Mesendoderm (in vitro differentiated cells): ENCODE measurements around the gene CR1.
A peak's percentile ranks its signal among the peaks of the same experiment; 100 is the strongest.
"Not testable (repeated sequence)": the region's sequence is repeated elsewhere in the genome, so short reads cannot be mapped to it uniquely, and the experiment has no call there.

ENCODE experiments used
- DNase-seq: peaks from one replicate; pipeline ENCODE4 v3.0.0; 2013
- H2AK5ac ChIP-seq: 2 replicates; pipeline ENCODE4 v1.6.1; 2013; ENCODE audit warnings: low read length, inconsistent platforms
- H2BK120ac ChIP-seq: 2 replicates; pipeline ENCODE4 v1.6.1; 2013; ENCODE audit warnings: low read depth, mild to moderate bottlenecking, low read length, moderate library complexity, mixed read lengths
- H2BK15ac ChIP-seq: replicated peaks from 2 replicates; pipeline ENCODE4 v1.6.1; 2013; ENCODE audit warnings: low read depth, mild to moderate bottlenecking, moderate library complexity
- H2BK5ac ChIP-seq: 2 replicates; pipeline ENCODE4 v1.6.1; 2013; ENCODE audit warnings: low read length, inconsistent platforms
- H3K18ac ChIP-seq: 2 replicates; pipeline ENCODE4 v1.6.1; 2013; ENCODE audit warnings: mild to moderate bottlenecking, low read length, mixed read lengths
- H3K23ac ChIP-seq: one replicate; pipeline ENCODE4 v1.6.1; 2013; ENCODE audit warnings: low read length
- H3K27ac ChIP-seq: 2 replicates; pipeline ENCODE4 v1.5.1; 2013; ENCODE audit warnings: low read depth, mild to moderate bottlenecking, inconsistent platforms, low read length, moderate library complexity
- H3K27me3 ChIP-seq: 2 replicates; pipeline ENCODE4 v1.6.1; 2013; ENCODE audit warnings: low read length, control low read depth, mild to moderate bottlenecking, inconsistent platforms; ENCODE audit not compliant: insufficient read depth, poor library complexity
- H3K36me3 ChIP-seq: 2 replicates; pipeline ENCODE4 v1.6.1; 2013; ENCODE audit warnings: low read length, inconsistent platforms; ENCODE audit not compliant: control insufficient read depth, insufficient read depth
- H3K4ac ChIP-seq: one replicate; pipeline ENCODE4 v1.6.1; 2013; ENCODE audit warnings: low read depth, mild to moderate bottlenecking, low read length, moderate library complexity
- H3K4me1 ChIP-seq: 2 replicates; pipeline ENCODE4 v1.6.1; 2013; ENCODE audit warnings: low read depth, low read length, inconsistent platforms; ENCODE audit not compliant: control insufficient read depth
- H3K4me2 ChIP-seq: 2 replicates; pipeline ENCODE4 v1.6.1; 2013; ENCODE audit warnings: low read length
- H3K4me3 ChIP-seq: 2 replicates; pipeline ENCODE4 v1.5.1; 2013; ENCODE audit warnings: mild to moderate bottlenecking, low read length
- H3K56ac ChIP-seq: one replicate; pipeline ENCODE4 v1.6.1; 2013; ENCODE audit warnings: low read length
- H3K79me1 ChIP-seq: 2 replicates; pipeline ENCODE4 v1.6.1; 2013; ENCODE audit warnings: low read length, inconsistent platforms
- H3K79me2 ChIP-seq: 2 replicates; pipeline ENCODE4 v1.6.1; 2013; ENCODE audit warnings: mild to moderate bottlenecking, low read length; ENCODE audit not compliant: control insufficient read depth, insufficient read depth
- H3K9ac ChIP-seq: 2 replicates; pipeline ENCODE4 v1.6.1; 2013; ENCODE audit warnings: low read length, inconsistent platforms
- H4K5ac ChIP-seq: one replicate; pipeline ENCODE4 v1.6.1; 2013; ENCODE audit warnings: low read length
- H4K8ac ChIP-seq: one replicate; pipeline ENCODE4 v1.6.1; 2013; ENCODE audit warnings: low read depth, mild to moderate bottlenecking, control low read depth, low read length, moderate library complexity
- WGBS: extraction: QIAGEN DNeasy Blood & Tissue Kit; methylation state at CpG from one replicate; pipeline ENCODE4 v1.1.7; 2013; ENCODE audit warnings: low lambda C conversion rate, missing lambda C conversion rate; ENCODE audit not compliant: insufficient coverage; ENCODE audit errors: extremely low coverage; 5-methylcytosine and 5-hydroxymethylcytosine counted together

Gene CR1

GRCh38 chr1:207620543-207620893 lies 124.6 kb downstream of the CR1 start:
- no peak overlapping the region for H3K23ac ChIP-seq
- H2AK5ac ChIP-seq = no peak overlapping the region
- H3K4me2 ChIP-seq = no peak overlapping the region
- no peak overlapping the region for H4K8ac ChIP-seq
- WGBS = no CpG with 5 or more reads among the region's 2 CpGs
- H3K4me1 ChIP-seq = no peaks in the 10 kb centered on the region
- no peak overlapping the region for H3K27ac ChIP-seq
- no peak overlapping the region for H3K9ac ChIP-seq
- no peak overlapping the region for H3K56ac ChIP-seq
- no peak overlapping the region for H4K5ac ChIP-seq
- no peaks in the 10 kb centered on the region for H3K36me3 ChIP-seq
- H3K4me3 ChIP-seq = no peak overlapping the region
- no peak overlapping the region for H3K4ac ChIP-seq
- no peak overlapping the region for H3K18ac ChIP-seq
- no peak for DNase-seq
- no peaks in the 10 kb centered on the region for H3K79me2 ChIP-seq
- no peaks in the 10 kb centered on the region for H3K27me3 ChIP-seq
- no peak overlapping the region for H2BK5ac ChIP-seq
- H2BK15ac ChIP-seq = no peak overlapping the region
- no peak overlapping the region for H2BK120ac ChIP-seq
- H3K79me1 ChIP-seq = no peaks in the 10 kb centered on the region

- H4K5ac ChIP-seq, H2BK5ac ChIP-seq, H3K27ac ChIP-seq, H3K4ac ChIP-seq, H3K79me1 ChIP-seq, H2AK5ac ChIP-seq, H2BK120ac ChIP-seq, H3K23ac ChIP-seq, H3K9ac ChIP-seq, H3K27me3 ChIP-seq, H3K79me2 ChIP-seq, H3K4me3 ChIP-seq, H3K18ac ChIP-seq, H3K56ac ChIP-seq, DNase-seq, H4K8ac ChIP-seq, H3K4me2 ChIP-seq, H3K36me3 ChIP-seq, H2BK15ac ChIP-seq, H3K4me1 ChIP-seq: not testable (repeated sequence)
- WGBS = no CpG with 5 or more reads among the region's 1 CpG
These were observed 129.6 kb downstream of the CR1 start for GRCh38 chr1:207625504-207626071.

- no peaks in the 10 kb centered on the region for H3K79me1 ChIP-seq
- H2AK5ac ChIP-seq = no peak overlapping the region
- no peak overlapping the region for H3K27ac ChIP-seq
- no peaks in the 10 kb centered on the region for H3K79me2 ChIP-seq
- H4K5ac ChIP-seq = no peak overlapping the region
- H3K4ac ChIP-seq = no peak overlapping the region
- no CpG with 5 or more reads among the region's 1 CpG for WGBS
- no peak overlapping the region for H2BK120ac ChIP-seq
- no peak overlapping the region for H3K9ac ChIP-seq
- H3K27me3 ChIP-seq = no peaks in the 10 kb centered on the region
- no peak overlapping the region for H2BK5ac ChIP-seq
- H3K36me3 ChIP-seq = no peaks in the 10 kb centered on the region
- no peaks in the 10 kb centered on the region for H3K4me1 ChIP-seq
- no peak overlapping the region for H3K4me3 ChIP-seq
- no peak overlapping the region for H2BK15ac ChIP-seq
- H3K23ac ChIP-seq = no peak overlapping the region
- H3K56ac ChIP-seq = no peak overlapping the region
- no peak for DNase-seq
- H4K8ac ChIP-seq = no peak overlapping the region
- H3K18ac ChIP-seq = no peak overlapping the region
- H3K4me2 ChIP-seq = no peak overlapping the region
These were observed 131.0 kb downstream of the CR1 start for GRCh38 chr1:207626972-207627337.

- H3K23ac ChIP-seq = no peak overlapping the region
- H3K4me3 ChIP-seq = no peak overlapping the region
- no CpG with 5 or more reads among the region's 2 CpGs for WGBS
These were observed 131.5 kb downstream of the CR1 start for GRCh38 chr1:207627496-207627895.

GRCh38 chr1:207628776-207629175 lies 132.8 kb downstream of the CR1 start:
- H4K5ac ChIP-seq = no peak overlapping the region
- no peak overlapping the region for H3K9ac ChIP-seq
- no peak overlapping the region for H3K18ac ChIP-seq
- H3K23ac ChIP-seq = no peak overlapping the region
- no peak for DNase-seq
- no peak overlapping the region for H2BK15ac ChIP-seq
- no peak overlapping the region for H2BK120ac ChIP-seq
- H3K79me2 ChIP-seq = no peaks in the 10 kb centered on the region
- no peak overlapping the region for H4K8ac ChIP-seq
- no peak overlapping the region for H2BK5ac ChIP-seq
- H3K4me3 ChIP-seq = no peak overlapping the region
- no CpG with 5 or more reads among the region's 5 CpGs for WGBS
- H3K4me1 ChIP-seq = no peaks in the 10 kb centered on the region
- no peaks in the 10 kb centered on the region for H3K27me3 ChIP-seq
- no peaks in the 10 kb centered on the region for H3K36me3 ChIP-seq
- no peak overlapping the region for H3K27ac ChIP-seq
- H3K56ac ChIP-seq = no peak overlapping the region
- H3K4me2 ChIP-seq = no peak overlapping the region
- H2AK5ac ChIP-seq = no peak overlapping the region
- H3K4ac ChIP-seq = no peak overlapping the region
- no peaks in the 10 kb centered on the region for H3K79me1 ChIP-seq

More at GRCh38 chr1:207627496-207627895, 131.5 kb downstream of the CR1 start:
- DNase-seq = no peak
- H2BK15ac ChIP-seq = no peak overlapping the region
- H3K27me3 ChIP-seq = no peaks in the 10 kb centered on the region
- no peaks in the 10 kb centered on the region for H3K79me1 ChIP-seq
- H3K4me1 ChIP-seq = no peaks in the 10 kb centered on the region
- no peak overlapping the region for H3K18ac ChIP-seq
- no peaks in the 10 kb centered on the region for H3K79me2 ChIP-seq
- H3K27ac ChIP-seq = no peak overlapping the region
- H2BK5ac ChIP-seq = no peak overlapping the region
- no peak overlapping the region for H3K4ac ChIP-seq
- no peak overlapping the region for H3K4me2 ChIP-seq
- no peak overlapping the region for H2AK5ac ChIP-seq
- H3K56ac ChIP-seq = no peak overlapping the region
- H3K36me3 ChIP-seq = no peaks in the 10 kb centered on the region
- no peak overlapping the region for H3K9ac ChIP-seq
- no peak overlapping the region for H2BK120ac ChIP-seq
- no peak overlapping the region for H4K5ac ChIP-seq
- H4K8ac ChIP-seq = no peak overlapping the region

GRCh38 chr1:207631137-207631536 lies 135.2 kb downstream of the CR1 start:
- Histone ChIP-seq H3K56ac (no peak overlapping the region), H3K4me2 (no peak overlapping the region), H4K5ac (no peak overlapping the region), H4K8ac (no peak overlapping the region), H3K79me1 (no peaks in the 10 kb centered on the region), H3K27ac (no peak overlapping the region), H2BK15ac (peak overlapping the region; percentile 19), H3K9ac (no peak overlapping the region), H3K36me3 (no peaks in the 10 kb centered on the region), H3K79me2 (no peaks in the 10 kb centered on the region), H2BK120ac (no peak overlapping the region), H3K4me1 (no peaks in the 10 kb centered on the region), H2BK5ac (no peak overlapping the region), H2AK5ac (no peak overlapping the region), H3K4me3 (no peak overlapping the region), H3K27me3 (no peaks in the 10 kb centered on the region), H3K23ac (no peak overlapping the region), H3K18ac (peak overlapping the region; percentile 51), H3K4ac (no peak overlapping the region)
- WGBS = no CpG with 5 or more reads among the region's 1 CpG
- no peak for DNase-seq
